Tracheal epithelial cell (primary cell): ENCODE data around the gene SURF6. TPM values are rescaled to one million over a fixed set of nuclear protein-coding genes. Genes with fewer than 3 reads are reported as not detected.

Experiments used
- total RNA-seq: library from RNA; depleted of rRNA; stranded (reverse); fragments of >200 nt; gene quantifications from 2 replicates; pipeline ENCODE4 v1.2.1, GENCODE V29; 2014

Gene SURF6
- total RNA-seq: 11.9 and 16.1 TPM in 2 replicates

DNA sequence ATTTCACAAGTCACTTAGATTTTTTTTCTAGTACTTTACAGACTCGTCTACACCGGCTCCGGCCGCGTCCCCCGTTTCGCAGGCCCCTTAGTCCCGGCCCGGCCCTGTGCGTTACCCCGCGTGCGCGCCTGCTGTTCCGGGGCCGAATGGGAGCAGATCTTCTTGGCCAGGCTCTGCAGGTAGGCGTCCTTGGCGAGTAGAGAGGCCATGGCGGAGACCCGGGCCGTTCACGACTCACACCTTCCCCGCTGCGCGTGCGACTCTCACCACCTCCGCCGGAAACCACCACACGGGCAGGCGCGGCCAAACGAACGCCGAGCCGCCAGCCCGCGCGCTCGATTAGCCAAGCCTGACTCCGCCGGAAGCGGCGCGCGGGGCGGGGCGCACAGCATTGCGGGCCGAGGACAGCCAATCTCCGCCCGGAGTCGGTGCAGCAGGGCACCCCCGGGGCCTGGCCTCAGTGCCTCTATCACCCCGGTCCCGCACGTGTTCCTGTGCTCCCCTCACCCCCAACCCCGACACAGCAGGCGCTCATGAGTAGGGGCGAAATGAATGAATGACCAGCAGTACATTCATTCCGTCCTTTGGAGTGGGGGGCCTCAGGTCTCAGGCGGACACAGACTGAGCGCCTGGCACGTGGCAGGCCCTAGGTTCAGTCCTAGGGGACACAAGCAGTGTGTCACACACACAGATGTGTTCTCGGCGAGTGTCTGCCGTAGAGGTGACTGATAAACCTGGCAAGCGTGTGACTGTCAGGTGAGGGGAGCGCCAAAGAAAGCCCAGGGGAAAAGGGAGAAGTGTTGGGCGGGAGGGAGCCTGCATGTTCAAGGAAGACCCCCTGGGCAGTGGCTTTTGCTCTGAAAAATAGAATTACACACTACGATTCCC, at the start of gene SURF6:
Gene SURF6 (minus strand): TSS at position 265 of the 888 bp plus-strand sequence. CDS start 56 bp downstream, at position 209.

GRCh38 chr9:133375724-133376654, 40.0 kb upstream of the SURF6 start, which contains the start of the genes STKLD1 and SURF4:
Gene STKLD1, plus strand, starts transcription at chr9:133376366. Its CDS starts 108 bp downstream, at chr9:133376474.
Gene SURF4, minus strand, starts transcription at chr9:133376060. Its CDS starts 91 bp downstream, at chr9:133375969.

DNA sequence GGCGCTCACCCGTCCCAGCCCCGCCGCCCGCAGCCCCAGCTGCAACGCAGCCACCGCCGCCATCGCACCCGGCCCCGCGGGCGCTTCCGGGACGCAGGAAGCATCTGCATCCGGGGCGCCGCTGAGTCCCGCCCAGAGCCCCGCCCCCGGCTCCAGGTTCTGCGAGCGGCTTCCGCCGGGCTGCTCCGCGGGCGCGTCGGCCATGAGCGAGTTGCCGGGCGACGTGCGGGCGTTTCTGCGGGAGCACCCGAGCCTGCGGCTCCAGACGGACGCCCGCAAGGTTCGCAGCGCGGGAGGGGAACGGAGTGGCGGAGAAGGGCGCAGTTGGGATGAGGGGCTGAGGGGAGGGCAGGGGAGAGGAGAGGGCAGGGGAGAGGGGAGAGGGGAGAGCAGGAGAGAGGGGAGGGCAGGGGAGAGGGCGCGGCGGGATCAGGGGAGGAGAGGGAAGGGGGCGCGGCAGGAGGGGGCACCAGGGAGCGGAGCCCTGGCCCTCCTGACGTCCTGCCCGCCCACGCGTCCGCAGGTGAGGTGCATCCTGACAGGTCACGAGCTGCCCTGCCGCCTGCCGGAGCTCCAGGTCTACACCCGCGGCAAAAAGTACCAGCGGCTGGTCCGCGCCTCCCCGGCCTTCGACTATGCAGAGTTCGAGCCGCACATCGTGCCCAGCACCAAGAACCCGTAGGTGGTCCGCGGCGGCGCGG, 20.6 kb upstream of the SURF6 start, which contains the start of the genes SURF1 and SURF2:
Gene SURF1 (minus strand): TSS at position 97 of the 701 bp plus-strand sequence. CDS start 34 bp downstream, at position 63.
Gene SURF2 (plus strand): TSS at position 160 of the 701 bp plus-strand sequence. CDS start 43 bp downstream, at position 203.

DNA sequence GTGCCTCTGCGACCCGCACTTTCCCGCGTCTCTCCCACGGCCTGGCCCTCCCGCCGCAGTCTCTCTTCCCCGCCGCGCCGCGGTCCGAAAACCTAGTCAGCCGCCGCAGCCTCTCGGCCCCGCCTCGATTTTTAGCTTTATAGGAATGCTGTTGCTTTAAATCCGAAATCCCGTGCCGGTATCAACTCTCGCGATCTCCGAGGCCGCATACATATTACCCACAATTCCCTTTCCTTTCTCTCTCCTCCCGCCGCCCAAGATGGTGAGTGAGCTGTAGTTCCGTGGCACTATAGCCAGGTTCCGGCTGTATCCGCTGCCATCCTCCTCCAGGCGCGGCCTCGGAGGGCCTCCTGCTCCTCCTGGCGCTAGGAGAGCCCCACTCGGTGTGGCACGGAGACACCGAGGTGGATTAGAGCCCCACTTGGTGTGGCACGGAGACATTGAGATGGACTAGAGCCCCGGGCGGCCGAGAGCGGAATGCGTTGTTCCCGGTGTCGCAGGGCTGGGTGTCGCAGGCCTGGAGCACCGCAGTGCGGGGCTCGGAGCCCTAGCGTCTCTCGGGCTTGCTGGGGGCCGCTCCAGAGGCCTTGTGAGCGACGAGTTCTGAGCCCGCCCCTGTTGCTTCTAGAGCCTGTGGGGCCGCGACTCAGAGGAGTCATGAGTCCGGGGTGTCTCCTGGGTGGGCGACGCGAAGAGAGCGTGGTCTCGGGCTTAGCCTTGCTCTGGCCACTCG, 12.2 kb upstream of the SURF6 start, which contains the start of the genes MED22 and RPL7A:
Gene MED22 (minus strand): TSS at position 147 of the 733 bp plus-strand sequence. CDS start 1,469 bp downstream, outside the sequence.
Gene RPL7A (plus strand): TSS at position 234 of the 733 bp plus-strand sequence. CDS start 26 bp downstream, at position 260.

Other genes with a start within 250 kb of the SURF6 start
- gene RALGDS, start 214.9 kb downstream of the SURF6 start, total RNA-seq: 31.3 and 35.0 TPM in 2 replicates
- gene GBGT1, start 172.3 kb downstream of the SURF6 start, total RNA-seq: 1.3 and 1.7 TPM in 2 replicates
- gene OBP2B, start 126.9 kb downstream of the SURF6 start, total RNA-seq: not detected in 2 replicates
- gene ABO, start 61.0 kb downstream of the SURF6 start, total RNA-seq: under 0.01 and 0.43 TPM in 2 replicates
- 17.6 and 20.2 TPM in 2 replicates for gene MED22, start 11.9 kb upstream of the SURF6 start, total RNA-seq
- gene RPL7A, start 12.0 kb upstream of the SURF6 start, total RNA-seq: 3,279 and 4,044 TPM in 2 replicates
- 16.6 and 30.9 TPM in 2 replicates for gene SURF1, start 20.3 kb upstream of the SURF6 start, total RNA-seq
- 41.0 and 72.9 TPM in 2 replicates for gene SURF2, start 20.4 kb upstream of the SURF6 start, total RNA-seq
- 220 and 344 TPM in 2 replicates for gene SURF4, start 39.9 kb upstream of the SURF6 start, total RNA-seq
- gene STKLD1, start 40.2 kb upstream of the SURF6 start, total RNA-seq: 0.48 TPM in 1 of 2 replicates, not detected in the other
- 10.8 and 15.6 TPM in 2 replicates for gene REXO4, start 81.8 kb upstream of the SURF6 start, total RNA-seq
- 0.21 and 1.4 TPM in 2 replicates for gene ADAMTS13, start 86.2 kb upstream of the SURF6 start, total RNA-seq
- 5.5 and 6.7 TPM in 2 replicates for gene CACFD1, start 123.8 kb upstream of the SURF6 start, total RNA-seq
- gene SLC2A6, start 142.9 kb upstream of the SURF6 start, total RNA-seq: 1.9 and 37.6 TPM in 2 replicates
- gene MYMK, start 188.8 kb upstream of the SURF6 start, total RNA-seq: not detected in 2 replicates
- gene ADAMTSL2, start 198.5 kb upstream of the SURF6 start, total RNA-seq: under 0.01 TPM in 1 of 2 replicates, not detected in the other